Uterus (tissue), 2 donors: ENCODE data around the gene RABGGTA.

Experiments used
- POLR2A ChIP-seq, 2 donors: fragments of 450-650 bp; IDR thresholded peaks; one replicate each; pipeline ENCODE4 v1.6.1; 2016; ENCODE audit warnings: antibody characterized with exemption in 2 of 2, mild to moderate bottlenecking in 1 of 2, moderate library complexity in 1 of 2
- TF ChIP-seq, protein P1 (sequence below), 4 experiments: fragments of 200-600 bp in 2 of 4; fragments of 450-650 bp in 2 of 4; sonication (generic) in 2 of 4; IDR thresholded peaks; one replicate each; pipeline ENCODE4 v1.5.1; 2016 to 2019; ENCODE audit warnings: antibody characterized with exemption in 4 of 4, mild to moderate bottlenecking in 2 of 4, moderate library complexity in 1 of 4

DNA sequence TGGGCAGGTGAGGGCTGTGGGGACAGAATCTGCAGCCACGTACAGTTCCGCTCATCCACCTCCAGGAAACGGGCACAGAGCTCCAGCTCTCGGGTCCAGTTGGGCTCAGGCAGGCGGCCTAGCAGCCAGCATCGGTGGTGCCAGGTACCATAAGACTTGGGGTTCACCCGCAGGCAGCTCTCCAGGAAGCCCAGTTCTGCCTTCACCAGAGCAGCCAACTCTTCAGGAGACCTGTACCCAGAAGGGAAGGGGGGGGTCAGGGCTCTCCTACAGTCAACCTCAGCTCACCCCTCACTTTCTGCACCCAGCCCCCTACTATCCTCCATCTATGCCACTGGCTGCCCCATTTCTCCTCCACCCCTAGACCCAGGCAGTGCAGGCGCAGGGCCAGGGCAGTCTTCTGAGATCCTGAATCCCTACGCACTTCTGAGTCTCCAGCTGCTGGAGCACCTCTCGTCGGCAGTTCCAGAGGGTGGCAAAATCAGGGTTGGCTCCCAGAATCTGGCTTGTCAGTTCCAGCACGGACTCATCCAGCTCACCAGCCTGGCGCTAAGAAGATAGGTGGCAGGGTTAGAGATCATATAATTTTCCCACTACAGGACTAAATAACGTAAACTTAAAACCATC lies 1.4 kb downstream of the RABGGTA start:
- TF ChIP-seq, protein P1, sequence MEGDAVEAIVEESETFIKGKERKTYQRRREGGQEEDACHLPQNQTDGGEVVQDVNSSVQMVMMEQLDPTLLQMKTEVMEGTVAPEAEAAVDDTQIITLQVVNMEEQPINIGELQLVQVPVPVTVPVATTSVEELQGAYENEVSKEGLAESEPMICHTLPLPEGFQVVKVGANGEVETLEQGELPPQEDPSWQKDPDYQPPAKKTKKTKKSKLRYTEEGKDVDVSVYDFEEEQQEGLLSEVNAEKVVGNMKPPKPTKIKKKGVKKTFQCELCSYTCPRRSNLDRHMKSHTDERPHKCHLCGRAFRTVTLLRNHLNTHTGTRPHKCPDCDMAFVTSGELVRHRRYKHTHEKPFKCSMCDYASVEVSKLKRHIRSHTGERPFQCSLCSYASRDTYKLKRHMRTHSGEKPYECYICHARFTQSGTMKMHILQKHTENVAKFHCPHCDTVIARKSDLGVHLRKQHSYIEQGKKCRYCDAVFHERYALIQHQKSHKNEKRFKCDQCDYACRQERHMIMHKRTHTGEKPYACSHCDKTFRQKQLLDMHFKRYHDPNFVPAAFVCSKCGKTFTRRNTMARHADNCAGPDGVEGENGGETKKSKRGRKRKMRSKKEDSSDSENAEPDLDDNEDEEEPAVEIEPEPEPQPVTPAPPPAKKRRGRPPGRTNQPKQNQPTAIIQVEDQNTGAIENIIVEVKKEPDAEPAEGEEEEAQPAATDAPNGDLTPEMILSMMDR (IDR thresholded peaks at IDR 0.05) = no peak
- no peak for TF ChIP-seq POLR2A (IDR thresholded peaks at IDR 0.05)
